Measurements from ENCODE around the gene ANKS3.
A peak's percentile ranks its signal among the peaks of the same experiment; 100 is the strongest.

ANKS3 gene

GRCh38 chr16:4734063-4734729, at the start of gene ANKS3, which contains the start of gene DNAAF8:
TSS of gene ANKS3 (minus strand) at chr16:4734271. CDS start at chr16:4730149, 4,122 bp downstream.
TSS of gene DNAAF8 (plus strand) at chr16:4734537. CDS start at chr16:4736515, 1,978 bp downstream.
- DNase-seq (ENCODE audit: low read depth in 3 of 3) = peak; percentile 58 to 75 (median 60)

GRCh38 chr16:4783251-4783950, 49.3 kb upstream of the ANKS3 start:
- DNase-seq (ENCODE audit: low read depth in 3 of 3) = no peak

GRCh38 chr16:4780235-4780634, 46.2 kb upstream of the ANKS3 start:
- no peak for DNase-seq (ENCODE audit: low read depth in 3 of 3)

- no peak for DNase-seq (ENCODE audit: low read depth in 3 of 3)
These were observed 44.0 kb upstream of the ANKS3 start for GRCh38 chr16:4778050-4778392.

GRCh38 chr16:4777339-4778049, 43.4 kb upstream of the ANKS3 start:
- no peak for DNase-seq (ENCODE audit: low read depth in 3 of 3)

GRCh38 chr16:4776141-4776705, 42.2 kb upstream of the ANKS3 start:
- no peak for DNase-seq (ENCODE audit: low read depth in 3 of 3)

GRCh38 chr16:4775005-4775404, 40.9 kb upstream of the ANKS3 start:
- no peak for DNase-seq (ENCODE audit: low read depth in 3 of 3)

- no peak for DNase-seq (ENCODE audit: low read depth in 3 of 3)
These were observed 38.3 kb upstream of the ANKS3 start for GRCh38 chr16:4772351-4772750.

GRCh38 chr16:4771646-4772045, 37.6 kb upstream of the ANKS3 start:
- DNase-seq (ENCODE audit: low read depth in 3 of 3) = no peak

GRCh38 chr16:4769306-4769638, 35.2 kb upstream of the ANKS3 start:
- DNase-seq (ENCODE audit: low read depth in 3 of 3) = no peak

- peak; percentile 88 to 92 (median 89) for DNase-seq (ENCODE audit: low read depth in 3 of 3)
These were observed 34.7 kb upstream of the ANKS3 start for GRCh38 chr16:4768549-4769305.

GRCh38 chr16:4767872-4768548, 33.9 kb upstream of the ANKS3 start:
- DNase-seq (ENCODE audit: low read depth in 3 of 3) = no peak

- peak; percentile 93 to 95 (median 94) for DNase-seq (ENCODE audit: low read depth in 3 of 3)
These were observed 33.0 kb upstream of the ANKS3 start, which contains the start of gene ZNF500 for GRCh38 chr16:4766875-4767628. TSS of gene ZNF500 (minus strand) at chr16:4767162. CDS start at chr16:4765978, 1,184 bp downstream.

GRCh38 chr16:4765511-4766474, 31.7 kb upstream of the ANKS3 start:
- no peak for DNase-seq (ENCODE audit: low read depth in 3 of 3)

GRCh38 chr16:4763791-4764190, 29.7 kb upstream of the ANKS3 start:
- DNase-seq (ENCODE audit: low read depth in 3 of 3) = no peak

GRCh38 chr16:4762205-4762604, 28.1 kb upstream of the ANKS3 start:
- no peak for DNase-seq (ENCODE audit: low read depth in 3 of 3)

GRCh38 chr16:4760221-4760910, 26.3 kb upstream of the ANKS3 start:
- DNase-seq (ENCODE audit: low read depth in 3 of 3) = no peak

GRCh38 chr16:4755687-4756086, 21.6 kb upstream of the ANKS3 start:
- DNase-seq (ENCODE audit: low read depth in 3 of 3) = no peak

GRCh38 chr16:4754865-4755264, 20.8 kb upstream of the ANKS3 start:
- no peak for DNase-seq (ENCODE audit: low read depth in 3 of 3)

Measured in stimulated activated CD4-positive, alpha-beta T cell treated with anti-CD3 and anti-CD28 coated beads, TNF-alpha, amount 100 ng/mL, for 48 hours (primary cell).